ENCODE results near the gene RSPH6A.
A peak's percentile ranks its signal among the peaks of the same experiment; 100 is the strongest.

Gene RSPH6A

GRCh38 chr19:45779231-45780145 is 35.6 kb downstream of the RSPH6A start (continued):
- TF ChIP-seq ZNF362 (tag by site-specific recombination; IDR thresholded peaks at IDR 0.05) (no peak), ZNF140 (tag by site-specific recombination; IDR thresholded peaks at IDR 0.05) (no peak), ZNF514 (tag by site-specific recombination; IDR thresholded peaks at IDR 0.05) (no peak), GLIS2 (tag by site-specific recombination; IDR thresholded peaks at IDR 0.05) (peak; percentile 48), ZNF416 (tag by site-specific recombination; IDR thresholded peaks at IDR 0.05) (no peak), ZNF549 (tag by site-specific recombination; IDR thresholded peaks at IDR 0.05) (no peak), ZNF112 (tag by site-specific recombination; IDR thresholded peaks at IDR 0.05) (no peak), ZNF138 (tag by site-specific recombination; IDR thresholded peaks at IDR 0.05; ENCODE audit: borderline replicate concordance) (0 out of 2 replicates have a peak, but pooled peaks have one; percentile 2), TRIM28 (IDR thresholded peaks at IDR 0.05; ENCODE audit: borderline replicate concordance, low read length) (no peak), BCL11B (tag by site-specific recombination; IDR thresholded peaks at IDR 0.05; ENCODE audit: low read depth) (no peak), ZNF146 (tag by site-specific recombination; IDR thresholded peaks at IDR 0.05) (no peak), KLF1 (tag by site-specific recombination; IDR thresholded peaks at IDR 0.05) (peak; percentile 65), ELK4 (IDR thresholded peaks at IDR 0.05; ENCODE audit: borderline replicate concordance, low read depth, low read length) (no peak), ZNF214 (tag by site-specific recombination; IDR thresholded peaks at IDR 0.05; ENCODE audit: borderline replicate concordance) (no peak), SCRT1 (tag by site-specific recombination; IDR thresholded peaks at IDR 0.05; ENCODE audit: borderline replicate concordance) (no peak), SP7 (tag by site-specific recombination; IDR thresholded peaks at IDR 0.05) (0 out of 2 replicates have a peak, but pooled peaks have one; percentile 15), PATZ1 (tag by site-specific recombination; IDR thresholded peaks at IDR 0.05) (peak; percentile 26; the same call in 1 of the 2 replicates), ZBTB1 (tag by site-specific recombination; IDR thresholded peaks at IDR 0.05) (no peak), ZBTB20 (tag by site-specific recombination; IDR thresholded peaks at IDR 0.05) (no peak), PRDM6 (tag by site-specific recombination; IDR thresholded peaks at IDR 0.05) (no peak), ZBTB10 (tag by site-specific recombination; IDR thresholded peaks at IDR 0.05) (0 out of 2 replicates have a peak, but pooled peaks have one; percentile 19), ZNF48 (tag by site-specific recombination; IDR thresholded peaks at IDR 0.05) (no peak), ZNF202 (tag by site-specific recombination; IDR thresholded peaks at IDR 0.05; ENCODE audit: borderline replicate concordance) (no peak), PBX3 (CRISPR knock-in tag; IDR thresholded peaks at IDR 0.05) (no peak), SP3 (tag by site-specific recombination; IDR thresholded peaks at IDR 0.05) (peak; percentile 69), MZF1 (tag by site-specific recombination; IDR thresholded peaks at IDR 0.05; ENCODE audit: borderline replicate concordance) (no peak), AEBP2 (tag by site-specific recombination; IDR thresholded peaks at IDR 0.05; ENCODE audit: borderline replicate concordance) (no peak), GLI2 (tag by site-specific recombination; IDR thresholded peaks at IDR 0.05; ENCODE audit: borderline replicate concordance, low read depth) (no peak)

All from HEK293 (cell line).